NK-92 (cell line): ENCODE data around the gene OLIG2.

Experiments
- DNase-seq: peaks from one replicate; lab custom pipeline; 2025; ENCODE audit not compliant: unreplicated experiment; lab: John Stamatoyannopoulos, UW

The OLIG2 gene

DNA sequence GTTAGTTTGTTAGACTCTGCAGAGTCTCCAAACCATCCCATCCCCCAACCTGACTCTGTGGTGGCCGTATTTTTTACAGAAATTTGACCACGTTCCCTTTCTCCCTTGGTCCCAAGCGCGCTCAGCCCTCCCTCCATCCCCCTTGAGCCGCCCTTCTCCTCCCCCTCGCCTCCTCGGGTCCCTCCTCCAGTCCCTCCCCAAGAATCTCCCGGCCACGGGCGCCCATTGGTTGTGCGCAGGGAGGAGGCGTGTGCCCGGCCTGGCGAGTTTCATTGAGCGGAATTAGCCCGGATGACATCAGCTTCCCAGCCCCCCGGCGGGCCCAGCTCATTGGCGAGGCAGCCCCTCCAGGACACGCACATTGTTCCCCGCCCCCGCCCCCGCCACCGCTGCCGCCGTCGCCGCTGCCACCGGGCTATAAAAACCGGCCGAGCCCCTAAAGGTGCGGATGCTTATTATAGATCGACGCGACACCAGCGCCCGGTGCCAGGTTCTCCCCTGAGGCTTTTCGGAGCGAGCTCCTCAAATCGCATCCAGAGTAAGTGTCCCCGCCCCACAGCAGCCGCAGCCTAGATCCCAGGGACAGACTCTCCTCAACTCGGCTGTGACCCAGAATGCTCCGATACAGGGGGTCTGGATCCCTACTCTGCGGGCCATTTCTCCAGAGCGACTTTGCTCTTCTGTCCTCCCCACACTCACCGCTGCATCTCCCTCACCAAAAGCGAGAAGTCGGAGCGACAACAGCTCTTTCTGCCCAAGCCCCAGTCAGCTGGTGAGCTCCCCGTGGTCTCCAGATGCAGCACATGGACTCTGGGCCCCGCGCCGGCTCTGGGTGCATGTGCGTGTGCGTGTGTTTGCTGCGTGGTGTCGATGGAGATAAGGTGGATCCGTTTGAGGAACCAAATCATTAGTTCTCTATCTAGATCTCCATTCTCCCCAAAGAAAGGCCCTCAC, at the start of gene OLIG2:
OLIG2 (plus strand) TSS at position 447 of the 954 bp plus-strand sequence. CDS start 928 bp downstream, outside the sequence.
- DNase-seq: no peak

DNA sequence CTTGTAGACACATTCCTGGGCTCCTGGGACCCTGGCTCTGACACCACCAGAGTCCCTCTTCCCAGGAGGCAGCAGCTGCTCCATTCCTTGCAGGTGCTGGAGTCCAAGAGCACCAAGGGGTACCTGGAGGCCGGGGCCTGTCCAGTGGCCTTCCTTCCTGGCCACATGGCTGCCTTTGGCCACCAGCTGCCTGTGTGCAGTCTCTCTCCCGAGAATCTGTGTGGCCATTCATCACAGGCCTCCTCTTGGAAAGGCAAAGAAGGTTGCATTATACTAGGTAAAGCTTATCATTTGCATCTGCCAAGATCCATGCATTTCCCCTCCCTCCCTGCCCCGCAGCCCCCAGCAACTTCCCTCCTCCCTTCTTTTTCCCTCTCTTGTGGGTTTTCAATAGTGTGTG, 48.9 kb upstream of the OLIG2 start:
- no peak for DNase-seq

- DNase-seq: no peak
Measured at GRCh38 chr21:32977216-32977615, 48.5 kb upstream of the OLIG2 start.

GRCh38 chr21:32978331-32979270, 47.1 kb upstream of the OLIG2 start:
- DNase-seq: no peak

GRCh38 chr21:32979598-32980268, 46.0 kb upstream of the OLIG2 start:
- no peak for DNase-seq

- no peak for DNase-seq
Measured at GRCh38 chr21:32981096-32981495, 44.6 kb upstream of the OLIG2 start.

GRCh38 chr21:32990666-32991065, 35.1 kb upstream of the OLIG2 start:
- DNase-seq: no peak

GRCh38 chr21:32991361-32991760, 34.4 kb upstream of the OLIG2 start:
- DNase-seq: no peak

DNA sequence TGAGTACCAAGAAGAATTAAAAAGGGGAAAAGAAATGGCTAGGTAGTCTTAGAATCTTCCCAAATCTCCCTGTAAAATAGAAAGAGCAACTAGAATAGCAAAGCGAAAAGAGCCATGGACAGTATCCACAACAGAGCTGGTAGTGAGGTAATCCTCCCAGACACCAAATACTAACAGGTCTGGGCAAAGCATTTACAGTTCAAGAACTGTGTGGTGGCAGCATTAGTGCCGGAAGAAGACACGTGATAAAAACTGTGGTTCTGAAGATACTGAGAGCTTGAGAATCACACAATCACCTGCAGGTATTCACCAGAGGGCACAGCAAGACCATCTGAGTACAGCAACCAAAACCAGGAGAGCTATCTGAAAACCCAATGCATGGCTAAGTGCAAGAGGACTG, 31.8 kb upstream of the OLIG2 start:
- no peak for DNase-seq

DNA sequence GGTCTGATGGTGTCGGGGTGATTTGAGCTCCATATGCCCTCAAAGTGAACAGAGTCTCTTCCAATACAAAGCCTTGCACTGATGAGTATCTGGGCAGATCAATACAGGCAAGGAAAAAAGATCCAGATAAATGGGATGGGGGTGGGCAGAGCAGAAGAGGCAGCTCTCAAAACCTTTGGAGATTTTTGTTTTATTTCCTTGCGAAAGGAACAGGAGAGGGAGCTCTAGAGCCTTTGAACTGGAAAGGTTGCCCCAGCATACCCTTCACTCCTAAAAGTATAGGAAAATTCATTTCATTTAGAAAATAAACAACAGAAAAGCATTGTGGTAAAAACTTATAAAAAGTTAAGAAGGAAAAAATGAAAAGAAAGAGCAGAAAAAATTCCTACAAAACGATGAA, 31.4 kb upstream of the OLIG2 start:
- no peak for DNase-seq

GRCh38 chr21:33007747-33008146, 18.0 kb upstream of the OLIG2 start:
- no peak for DNase-seq

DNA sequence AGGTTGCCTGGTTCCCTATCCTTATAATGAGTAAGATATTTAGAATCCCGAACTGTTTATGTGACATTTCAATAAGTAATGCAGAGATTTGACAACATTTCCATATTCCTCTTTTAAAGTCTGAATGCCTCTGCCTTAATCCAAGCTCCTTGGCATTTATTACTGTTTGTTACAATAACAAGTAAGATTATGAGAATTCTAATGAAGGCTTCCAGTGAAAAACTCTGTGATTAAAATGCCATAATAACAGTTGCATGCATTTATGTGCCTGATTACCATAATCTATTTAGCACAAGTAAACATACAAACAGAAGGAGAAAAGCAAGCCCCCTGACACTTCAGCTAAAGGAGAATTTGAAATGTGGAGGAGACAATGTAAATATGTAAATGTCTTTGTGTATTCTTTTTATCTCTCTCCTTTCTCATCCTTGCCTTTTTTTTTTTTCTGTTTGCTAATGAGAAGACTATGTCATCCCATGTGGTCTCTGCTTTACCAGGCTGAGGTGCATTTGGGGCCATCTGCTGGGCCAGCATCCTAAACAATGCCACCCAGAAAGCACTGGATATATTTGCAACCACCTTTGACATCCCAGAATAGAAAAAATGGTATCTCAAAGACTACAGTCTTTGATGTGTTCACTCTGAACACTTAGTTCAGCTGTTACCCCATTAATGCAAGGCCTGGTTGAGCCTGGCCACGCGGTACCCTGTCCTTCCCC, 17.2 kb upstream of the OLIG2 start:
- DNase-seq: no peak

GRCh38 chr21:33010931-33011330, 14.8 kb upstream of the OLIG2 start:
- no peak for DNase-seq

DNA sequence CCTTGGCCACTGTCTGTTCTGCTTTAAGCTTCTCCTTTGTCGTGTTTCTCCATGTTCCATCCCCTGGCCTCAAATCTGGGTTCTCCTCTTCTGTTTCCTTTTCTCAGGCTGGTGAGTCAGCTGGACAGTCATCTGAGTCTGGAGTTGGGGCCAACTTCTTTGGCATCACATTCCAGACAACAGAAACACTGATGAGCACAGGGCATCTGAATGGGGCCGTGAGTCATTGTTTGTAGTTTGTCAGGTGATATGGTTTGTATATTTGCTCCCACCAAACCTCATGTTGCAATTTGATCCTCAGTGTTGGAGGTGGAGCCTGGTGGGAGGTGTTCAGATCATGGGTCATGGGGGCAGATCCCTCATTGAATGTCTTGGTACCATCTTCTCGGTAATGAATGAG, 14.3 kb upstream of the OLIG2 start:
- no peak for DNase-seq

- no peak for DNase-seq
Measured at GRCh38 chr21:33013626-33014025, 12.1 kb upstream of the OLIG2 start.

- DNase-seq: no peak
Measured at GRCh38 chr21:33014331-33014730, 11.4 kb upstream of the OLIG2 start.

DNA sequence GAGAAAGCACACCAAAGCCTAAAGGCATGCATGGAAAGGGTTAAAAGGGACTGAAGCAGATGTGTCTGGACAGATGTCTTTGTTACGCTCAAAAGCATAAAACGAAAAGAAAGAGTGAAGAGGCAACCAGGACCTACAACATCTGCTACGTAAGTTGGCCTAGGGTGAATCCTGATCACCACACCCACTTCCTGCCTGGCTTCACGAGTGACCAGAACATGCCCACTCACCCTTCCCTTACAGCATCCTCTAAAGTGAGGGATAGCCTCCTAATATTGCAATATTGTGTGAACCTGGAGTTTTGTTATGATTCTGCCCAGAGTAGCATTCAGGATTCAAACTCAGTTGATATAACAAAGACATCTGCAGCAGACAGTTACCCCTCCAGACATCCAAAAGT, 10.6 kb upstream of the OLIG2 start:
- DNase-seq: no peak

DNA sequence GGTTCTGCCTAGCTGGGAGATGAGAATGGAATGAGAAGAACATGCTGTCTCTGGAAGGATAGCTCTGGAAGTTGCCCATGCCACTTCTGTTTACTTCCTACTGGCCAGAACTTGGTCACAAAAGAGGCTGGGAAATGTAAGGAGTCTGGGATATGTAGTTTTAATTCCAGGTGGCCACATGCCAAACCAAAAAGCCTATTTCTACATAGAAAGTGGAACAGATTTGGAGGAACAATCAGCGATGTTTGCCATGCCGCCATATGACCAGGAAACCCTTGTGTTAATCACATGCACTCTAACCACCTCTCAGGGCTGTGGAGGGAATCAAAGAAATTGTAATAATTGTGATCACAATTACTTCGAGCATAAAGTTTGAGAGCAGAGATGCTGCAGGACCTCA, 10.0 kb upstream of the OLIG2 start:
- no peak for DNase-seq

- DNase-seq: no peak
Measured at GRCh38 chr21:33018707-33019465, 6.8 kb upstream of the OLIG2 start.

DNA sequence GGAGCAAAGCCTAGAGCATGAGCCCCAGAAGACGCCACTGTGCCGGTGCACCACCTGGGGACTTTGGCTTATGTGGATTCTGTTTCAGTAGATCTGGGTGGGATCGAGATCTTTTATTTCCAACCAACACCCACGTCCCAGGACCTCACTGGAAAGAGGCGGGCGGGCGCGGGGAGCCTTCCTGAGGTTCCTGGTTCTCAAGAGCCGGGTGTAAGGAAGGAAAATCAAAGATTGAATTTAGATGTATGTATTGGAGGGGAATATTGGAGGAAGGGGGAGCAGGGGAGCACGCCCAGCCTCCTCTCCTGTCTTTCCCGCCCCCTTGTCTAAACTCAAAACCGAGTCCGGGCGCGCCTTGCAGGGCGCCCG, 6.2 kb upstream of the OLIG2 start:
- DNase-seq: no peak
